Cardiac muscle cell (in vitro differentiated cells and primary cell): ENCODE results near the gene SLC1A2. TPM values are rescaled to one million over a fixed set of nuclear protein-coding genes. Genes with fewer than 3 reads are reported as not detected.

Source experiments
- DNase-seq, 2 donors: peaks; one replicate each; pipeline versions ENCODE4 v3.0.0 to v3.0.0-alpha.2; 2010 to 2017; ENCODE audit warnings: low read depth in 1 of 2, low spot score in 1 of 2
- H3K27ac ChIP-seq: fragments of 200-600 bp; sonication (generic); 2 replicates; pipeline ENCODE4 v1.5.1; 2016
- H3K27me3 ChIP-seq: fragments of 200-600 bp; sonication (generic); 2 replicates; pipeline ENCODE4 v1.6.0; 2016; ENCODE audit warnings: control low read depth
- H3K36me3 ChIP-seq: fragments of 200-600 bp; sonication (generic); 2 replicates; pipeline ENCODE4 v1.5.1; 2016; ENCODE audit warnings: control low read depth
- H3K4me1 ChIP-seq: fragments of 200-600 bp; sonication (generic); 2 replicates; pipeline ENCODE4 v1.8.1; 2017; ENCODE audit warnings: low read depth, mild to moderate bottlenecking, mixed run types
- H3K4me3 ChIP-seq: fragments of 200-600 bp; sonication (generic); 2 replicates; pipeline ENCODE4 v1.5.1; 2016; ENCODE audit warnings: mild to moderate bottlenecking
- H3K9me3 ChIP-seq: fragments of 200-600 bp; sonication (generic); 2 replicates; pipeline ENCODE4 v1.5.1; 2017; ENCODE audit warnings: low read depth, mild to moderate bottlenecking, control low read depth
- polyA plus RNA-seq: library from polyadenylated mRNA; unstranded; fragments of >200 nt; fragmentation: Nextera tagmentation; extraction: Ambion mirVana; gene quantifications from 2 replicates; pipeline ENCODE4 v1.2.1, GENCODE V29; 2016
- total RNA-seq: library from RNA; depleted of rRNA; stranded (reverse); fragments of >200 nt; gene quantifications from 2 replicates; pipeline ENCODE4 v1.2.3, GENCODE V29; 2016
- TF ChIP-seq, protein P1 (sequence below): IDR thresholded peaks from 2 replicates; pipeline ENCODE4 v1.5.1; 2012; ENCODE audit warnings: low read depth, mild to moderate bottlenecking, low read length

SLC1A2 gene
- total and polyA plus RNA-seq, 2 experiments from 2014 or later: 0.76 to 1.3 TPM

DNA sequence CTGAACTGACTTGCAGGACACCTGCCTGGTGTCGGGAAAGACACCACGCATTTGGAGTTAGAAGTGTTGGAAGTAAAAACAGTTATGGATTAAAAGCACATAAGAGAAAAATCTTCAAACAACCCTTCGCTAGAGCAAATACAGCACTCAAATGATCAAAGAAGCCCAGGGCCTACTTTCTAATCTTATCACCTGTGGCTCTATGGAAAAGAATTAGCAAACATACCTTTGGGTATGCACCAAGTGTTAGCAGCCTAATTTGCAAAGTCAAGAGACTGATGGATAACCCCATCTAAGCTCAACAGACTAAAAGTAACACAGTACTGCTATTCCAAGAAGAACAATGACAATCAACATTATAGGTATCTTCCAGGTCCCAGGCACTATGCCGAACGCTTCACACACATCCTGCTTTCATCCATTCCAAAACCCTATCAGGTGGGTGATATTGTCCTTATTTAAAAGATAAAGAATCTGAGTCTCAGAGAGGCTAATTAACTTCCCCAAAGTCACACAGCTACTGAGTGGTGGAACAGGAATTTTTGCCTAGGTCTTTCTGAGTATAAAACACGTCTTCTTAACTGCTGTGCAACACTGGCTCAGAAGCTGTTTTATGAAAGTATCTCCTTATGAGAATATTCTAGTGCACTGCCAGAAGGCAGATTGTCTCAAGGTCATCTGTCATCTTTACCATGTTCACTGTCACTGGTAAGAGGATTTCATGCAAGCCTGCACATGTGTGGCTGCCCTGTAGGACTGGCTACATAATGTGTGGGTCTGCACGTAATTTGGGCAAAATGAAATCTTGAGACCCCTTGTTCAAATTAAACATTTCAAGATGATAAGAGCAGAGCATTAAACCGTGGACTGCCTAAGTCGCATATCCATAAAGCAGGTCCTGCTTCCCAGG is 16.4 kb downstream of the SLC1A2 start:
- H3K36me3 ChIP-seq: no peaks in the 10 kb centered on the region
- no peak for DNase-seq
- H3K4me1 ChIP-seq: no peaks in the 10 kb centered on the region
- TF ChIP-seq, protein P1, sequence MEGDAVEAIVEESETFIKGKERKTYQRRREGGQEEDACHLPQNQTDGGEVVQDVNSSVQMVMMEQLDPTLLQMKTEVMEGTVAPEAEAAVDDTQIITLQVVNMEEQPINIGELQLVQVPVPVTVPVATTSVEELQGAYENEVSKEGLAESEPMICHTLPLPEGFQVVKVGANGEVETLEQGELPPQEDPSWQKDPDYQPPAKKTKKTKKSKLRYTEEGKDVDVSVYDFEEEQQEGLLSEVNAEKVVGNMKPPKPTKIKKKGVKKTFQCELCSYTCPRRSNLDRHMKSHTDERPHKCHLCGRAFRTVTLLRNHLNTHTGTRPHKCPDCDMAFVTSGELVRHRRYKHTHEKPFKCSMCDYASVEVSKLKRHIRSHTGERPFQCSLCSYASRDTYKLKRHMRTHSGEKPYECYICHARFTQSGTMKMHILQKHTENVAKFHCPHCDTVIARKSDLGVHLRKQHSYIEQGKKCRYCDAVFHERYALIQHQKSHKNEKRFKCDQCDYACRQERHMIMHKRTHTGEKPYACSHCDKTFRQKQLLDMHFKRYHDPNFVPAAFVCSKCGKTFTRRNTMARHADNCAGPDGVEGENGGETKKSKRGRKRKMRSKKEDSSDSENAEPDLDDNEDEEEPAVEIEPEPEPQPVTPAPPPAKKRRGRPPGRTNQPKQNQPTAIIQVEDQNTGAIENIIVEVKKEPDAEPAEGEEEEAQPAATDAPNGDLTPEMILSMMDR: no peak
- no peak overlapping the region for H3K27ac ChIP-seq
- H3K27me3 ChIP-seq: peaks cover 6% of the 10 kb centered on the region
- no peaks in the 10 kb centered on the region for H3K9me3 ChIP-seq
- no peak overlapping the region for H3K4me3 ChIP-seq

- no peaks in the 10 kb centered on the region for H3K4me1 ChIP-seq
- no peak overlapping the region for H3K27ac ChIP-seq
- TF ChIP-seq, protein P1: no peak
- DNase-seq: no peak
- no peaks in the 10 kb centered on the region for H3K27me3 ChIP-seq
- no peaks in the 10 kb centered on the region for H3K36me3 ChIP-seq
- H3K4me3 ChIP-seq: no peak overlapping the region
- H3K9me3 ChIP-seq: no peaks in the 10 kb centered on the region
Measured at GRCh38 chr11:35398881-35399280, 20.5 kb downstream of the SLC1A2 start.

DNA sequence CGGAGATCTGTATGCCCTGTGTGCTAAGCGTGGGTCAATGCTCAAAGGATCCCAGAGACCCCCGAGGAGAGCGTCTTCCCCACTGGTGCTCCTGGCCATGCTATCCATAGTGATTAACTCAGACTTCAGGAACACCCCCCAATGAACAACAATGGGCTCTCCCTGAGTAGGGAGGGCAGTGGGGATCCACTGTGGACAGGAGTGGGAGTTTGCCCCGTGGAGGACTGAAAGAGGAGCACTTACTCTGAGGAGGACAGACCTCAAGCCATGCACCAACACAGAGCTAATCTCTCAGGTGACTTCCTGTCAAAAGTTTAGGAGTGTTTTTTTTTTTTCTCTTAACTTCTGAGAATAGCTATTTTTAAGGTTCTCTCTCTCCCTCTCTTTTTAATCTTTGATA is 24.4 kb downstream of the SLC1A2 start:
- Histone ChIP-seq H3K27ac (no peak overlapping the region), H3K27me3 (no peaks in the 10 kb centered on the region), H3K4me3 (no peak overlapping the region), H3K9me3 (no peaks in the 10 kb centered on the region), H3K36me3 (no peaks in the 10 kb centered on the region), H3K4me1 (no peaks in the 10 kb centered on the region)
- DNase-seq: no peak
- TF ChIP-seq, protein P1: no peak

DNA sequence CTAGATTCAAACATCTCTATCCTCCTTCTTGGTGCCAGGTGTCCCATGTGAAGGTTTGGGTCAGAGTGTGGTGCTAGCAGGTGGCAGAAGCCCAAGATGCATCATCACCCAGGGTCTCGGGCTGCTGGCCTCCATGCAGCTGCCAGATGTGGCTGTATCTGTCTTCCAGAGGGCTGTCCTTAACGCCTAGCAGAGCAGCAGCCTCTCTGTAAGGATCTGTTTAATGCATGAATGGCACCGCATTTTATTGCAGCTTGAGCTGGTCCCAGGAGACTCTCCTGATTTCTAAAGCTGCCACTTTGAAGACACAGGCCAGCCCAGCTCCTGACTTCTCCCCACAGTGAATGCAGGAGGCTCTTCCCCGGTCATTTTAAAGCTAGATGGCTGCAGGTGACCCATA is 26.3 kb downstream of the SLC1A2 start:
- no peak for DNase-seq
- TF ChIP-seq, protein P1: no peak
- Histone ChIP-seq H3K36me3 (no peaks in the 10 kb centered on the region), H3K27ac (no peak overlapping the region), H3K4me1 (no peaks in the 10 kb centered on the region), H3K27me3 (no peaks in the 10 kb centered on the region), H3K9me3 (no peaks in the 10 kb centered on the region), H3K4me3 (no peak overlapping the region)

- H3K36me3 ChIP-seq: no peaks in the 10 kb centered on the region
- H3K4me3 ChIP-seq: no peak overlapping the region
- no peak overlapping the region for H3K27ac ChIP-seq
- peak; percentile 86 to 87 for DNase-seq
- TF ChIP-seq, protein P1: peak; percentile 89
- H3K27me3 ChIP-seq: no peaks in the 10 kb centered on the region
- H3K9me3 ChIP-seq: no peaks in the 10 kb centered on the region
- no peaks in the 10 kb centered on the region for H3K4me1 ChIP-seq
Measured at GRCh38 chr11:35391922-35392688, 27.3 kb downstream of the SLC1A2 start.
